Stimulated activated CD4-positive, alpha-beta T cell treated with anti-CD3 and anti-CD28 coated beads, Interleukin-4, amount 100 ng/mL, for 1 hour (primary cell): ENCODE data around the gene KLRC4.
"Not testable (repeated sequence)": the region's sequence is repeated elsewhere in the genome, so short reads cannot be mapped to it uniquely, and the experiment has no call there.

Experiments used
- DNase-seq: peaks from one replicate; pipeline ENCODE4 v3.0.0-alpha.2; 2020

Gene KLRC4

DNA sequence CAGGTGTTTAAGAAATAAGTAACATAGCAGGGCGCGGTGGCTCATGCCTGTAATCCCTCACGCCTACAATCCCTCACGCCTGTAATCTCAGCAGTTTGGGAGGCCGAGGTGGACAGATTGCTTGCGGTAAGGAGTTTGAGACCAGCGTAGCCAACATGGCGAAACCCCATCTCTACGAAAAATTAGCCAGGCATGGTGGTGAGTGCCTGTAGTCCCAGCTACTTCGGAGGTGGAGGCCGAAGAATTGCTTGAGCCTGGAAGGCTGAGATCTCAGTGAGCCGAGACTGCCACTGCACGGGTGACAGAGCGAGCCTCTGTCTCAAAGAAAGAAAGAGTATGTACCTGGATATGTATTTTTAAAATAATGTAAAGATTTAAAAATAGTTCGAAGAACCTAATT is 13.4 kb downstream of the KLRC4 start:
- DNase-seq: not testable (repeated sequence)

GRCh38 chr12:10395390-10395998 is 14.1 kb downstream of the KLRC4 start:
- no peak for DNase-seq

- DNase-seq: not testable (repeated sequence)
Observed at GRCh38 chr12:10394531-10395152, 14.9 kb downstream of the KLRC4 start.

DNA sequence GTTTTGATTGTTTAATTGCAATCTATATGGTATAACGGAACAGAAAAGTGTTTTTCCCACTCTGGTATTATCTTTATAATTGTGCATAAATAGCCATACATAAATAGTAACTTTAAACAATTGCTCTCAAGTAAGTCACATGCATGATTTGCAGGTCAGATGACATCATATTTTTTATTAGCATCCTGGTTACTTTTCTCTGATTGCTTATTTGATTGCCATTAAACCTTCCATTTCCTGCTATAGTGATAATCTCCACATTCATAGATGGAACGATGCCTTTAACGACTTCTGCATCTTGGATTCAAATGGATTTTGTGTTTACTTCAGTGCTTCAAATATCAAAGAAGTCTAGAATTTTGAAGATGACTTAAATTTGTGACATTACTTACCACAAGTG is 16.3 kb downstream of the KLRC4 start:
- DNase-seq: no peak

DNA sequence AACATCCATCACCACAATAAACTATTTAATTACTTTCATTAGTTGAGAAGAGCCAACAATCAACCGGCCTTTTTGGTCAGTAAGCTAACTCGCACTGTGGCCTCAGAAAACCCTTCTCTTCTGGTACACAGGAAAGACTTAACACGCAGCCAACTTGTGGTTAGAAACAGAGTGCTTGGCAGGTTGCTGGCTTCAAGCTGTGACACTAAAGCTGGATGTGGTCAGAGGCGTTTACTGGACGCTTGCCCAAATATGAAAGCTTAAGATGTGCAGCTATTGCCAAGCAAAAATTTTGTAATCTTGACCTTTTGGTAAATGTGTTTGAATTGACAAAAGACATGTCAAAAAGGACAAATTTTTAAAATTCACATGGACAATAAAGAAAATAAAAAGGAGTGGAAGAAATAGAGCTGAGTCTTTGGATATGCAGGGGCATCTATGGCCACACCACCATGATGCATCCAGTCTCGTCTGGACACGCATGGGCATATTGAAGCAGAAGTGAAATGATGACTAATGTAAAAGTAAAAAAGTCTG is 17.1 kb downstream of the KLRC4 start:
- DNase-seq: no peak

DNA sequence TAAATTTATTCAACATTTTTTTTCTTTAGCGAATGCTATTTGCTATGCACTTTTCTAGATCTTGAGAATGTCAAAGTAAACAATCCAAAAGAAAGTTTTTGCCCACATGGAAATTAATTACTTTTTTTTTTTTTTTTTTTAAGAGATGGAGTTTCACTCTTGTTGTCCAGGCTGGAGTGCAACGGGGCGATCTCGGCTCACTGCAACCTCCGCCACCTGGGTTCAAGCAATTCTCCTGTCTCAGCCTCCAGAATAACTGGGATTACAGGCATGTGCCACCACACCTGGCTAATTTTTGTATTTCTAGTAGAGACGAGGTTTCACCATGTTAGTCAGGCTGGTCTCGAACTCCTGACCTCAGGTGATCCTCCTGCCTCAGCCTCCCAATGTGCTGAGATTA is 18.6 kb downstream of the KLRC4 start:
- DNase-seq: not testable (repeated sequence)

DNA sequence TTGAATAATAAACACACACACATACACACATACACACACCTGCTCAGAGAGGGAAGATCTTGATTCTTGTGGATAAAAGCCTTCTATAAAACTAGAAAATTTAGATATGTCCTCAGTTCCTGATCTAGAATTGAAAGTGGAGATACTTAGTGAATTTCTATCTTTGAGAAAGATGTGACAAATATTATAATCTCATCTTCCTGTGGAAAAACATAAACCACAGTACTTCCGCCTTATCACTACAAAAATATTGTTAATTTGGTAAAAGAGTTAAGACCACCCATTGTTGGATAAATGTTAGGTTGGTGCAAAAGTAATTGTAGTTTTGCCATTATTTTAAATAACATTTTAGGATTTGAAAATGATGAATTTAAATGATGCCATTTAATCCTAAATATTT is 19.7 kb downstream of the KLRC4 start, which contains the start of gene KLRK1:
Gene KLRK1, minus strand, starts transcription at position 138 of the 400 bp plus-strand sequence. CDS start 1,231 bp downstream, outside the sequence.
- no peak for DNase-seq

GRCh38 chr12:10388624-10389413 is 20.7 kb downstream of the KLRC4 start:
- DNase-seq: no peak

- DNase-seq: not testable (repeated sequence)
Observed at GRCh38 chr12:10387498-10387897, 22.1 kb downstream of the KLRC4 start.

- DNase-seq: no peak
Observed at GRCh38 chr12:10386857-10387256, 22.7 kb downstream of the KLRC4 start.

DNA sequence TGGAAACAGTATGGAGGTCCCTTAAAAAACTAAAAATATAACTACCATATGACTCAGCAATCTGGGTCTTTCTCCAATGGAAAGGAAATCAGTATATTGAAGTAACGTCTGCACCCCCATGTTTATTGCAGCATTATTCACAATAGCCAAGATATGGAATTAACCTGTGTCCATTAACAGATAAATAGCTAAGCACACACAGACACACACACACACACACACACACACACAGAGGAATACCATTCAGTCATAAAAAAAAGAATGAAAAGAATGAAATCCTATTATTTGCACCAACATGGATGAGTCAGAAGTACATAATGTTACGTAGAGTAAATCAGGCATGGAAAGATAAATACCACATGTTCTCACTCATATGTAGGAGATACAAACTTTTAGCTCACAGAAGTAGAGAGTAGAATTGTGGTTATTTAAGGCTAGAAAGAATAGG is 24.4 kb downstream of the KLRC4 start:
- no peak for DNase-seq

GRCh38 chr12:10384191-10384590 is 25.4 kb downstream of the KLRC4 start:
- DNase-seq: no peak

DNA sequence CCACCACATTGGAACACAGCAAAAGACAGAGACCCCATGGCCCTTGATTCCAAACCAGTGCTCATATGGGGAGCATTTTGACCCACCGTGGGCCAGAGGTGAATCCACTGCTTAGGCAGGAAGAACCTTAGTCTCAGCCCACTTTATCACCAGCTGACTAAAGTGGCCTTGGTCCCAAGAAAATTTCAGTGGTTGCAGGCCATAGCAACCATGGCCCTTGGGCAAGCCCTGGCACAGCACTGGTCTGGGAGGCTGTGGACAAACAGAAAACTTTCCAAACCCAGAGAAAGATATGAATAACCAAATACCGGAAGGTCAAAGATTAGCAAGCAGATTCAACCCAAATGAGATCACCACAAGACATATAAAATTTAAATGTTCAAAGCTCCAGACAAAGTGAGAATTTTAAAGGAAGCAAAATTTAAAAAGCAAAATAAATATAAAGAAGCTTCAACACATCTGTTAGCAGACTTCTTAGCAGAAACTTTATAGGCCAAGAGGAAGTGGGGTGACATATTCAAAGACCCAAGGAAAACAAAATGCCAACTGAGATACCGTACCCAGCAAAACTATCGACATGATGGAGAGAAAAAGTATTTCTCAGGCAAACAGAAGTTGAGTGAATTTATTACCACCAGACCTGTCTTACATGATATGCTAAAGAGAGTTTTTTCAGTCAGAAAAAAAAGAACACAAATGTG is 27.5 kb downstream of the KLRC4 start:
- DNase-seq: no peak

GRCh38 chr12:10378737-10379136 is 30.8 kb downstream of the KLRC4 start:
- not testable (repeated sequence) for DNase-seq

GRCh38 chr12:10374624-10375018 is 34.9 kb downstream of the KLRC4 start:
- no peak for DNase-seq

- DNase-seq: no peak
Observed at GRCh38 chr12:10372559-10372958, 37.0 kb downstream of the KLRC4 start.

DNA sequence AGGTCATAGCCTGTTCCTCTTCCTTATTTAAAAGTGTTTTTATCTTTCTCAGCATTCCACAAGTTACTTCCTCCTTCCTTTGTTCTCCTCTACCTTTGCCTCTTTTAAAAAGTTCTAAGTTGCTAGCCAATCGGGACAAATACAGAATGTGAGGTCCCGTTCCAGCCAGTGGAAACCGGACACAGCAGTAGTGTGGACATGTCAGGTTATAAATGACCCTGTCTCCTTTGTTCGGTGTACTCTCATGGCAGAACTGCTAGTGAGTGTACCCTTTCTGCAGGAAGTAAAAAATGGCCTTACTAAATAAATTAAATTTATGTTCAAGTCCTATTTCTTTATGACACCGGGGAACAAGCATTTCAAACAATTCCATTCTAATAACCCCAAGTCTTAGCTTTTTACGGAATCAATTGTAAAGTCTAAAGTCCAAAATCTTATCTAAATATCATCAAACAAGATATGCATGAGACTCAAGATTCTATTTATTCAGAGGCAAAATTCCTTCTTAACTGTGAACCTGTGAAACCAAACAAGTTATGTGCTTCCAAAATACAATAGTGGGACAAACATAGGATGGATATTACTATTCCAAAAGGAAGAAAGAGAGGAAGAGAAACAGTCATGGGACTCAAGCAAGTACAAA is 37.5 kb downstream of the KLRC4 start:
- not testable (repeated sequence) for DNase-seq

GRCh38 chr12:10369557-10370415 is 39.8 kb downstream of the KLRC4 start:
- DNase-seq: no peak

GRCh38 chr12:10368206-10369171 is 41.1 kb downstream of the KLRC4 start:
- no peak for DNase-seq

DNA sequence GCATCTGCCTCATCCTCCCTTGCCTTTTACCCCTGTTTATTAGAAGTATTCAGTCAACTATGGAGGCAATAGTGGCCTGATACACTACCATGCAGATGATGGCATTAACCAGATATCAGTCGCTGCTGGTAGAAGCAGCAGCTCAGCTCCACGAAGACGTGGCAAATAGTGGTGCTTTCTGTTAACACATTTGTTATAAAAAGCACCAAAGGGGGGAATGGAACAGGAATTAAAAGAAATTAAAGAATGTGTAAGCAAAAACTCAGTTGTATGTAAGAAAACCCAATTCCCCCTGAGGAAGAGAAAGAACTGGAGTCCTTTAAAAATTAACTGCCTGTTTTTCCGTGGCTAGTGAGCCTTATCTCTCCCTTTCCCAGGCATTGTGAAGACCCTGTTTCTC is 41.8 kb downstream of the KLRC4 start:
- DNase-seq: not testable (repeated sequence)
